ENCODE results near the gene GALNT9.

The GALNT9 gene

DNA sequence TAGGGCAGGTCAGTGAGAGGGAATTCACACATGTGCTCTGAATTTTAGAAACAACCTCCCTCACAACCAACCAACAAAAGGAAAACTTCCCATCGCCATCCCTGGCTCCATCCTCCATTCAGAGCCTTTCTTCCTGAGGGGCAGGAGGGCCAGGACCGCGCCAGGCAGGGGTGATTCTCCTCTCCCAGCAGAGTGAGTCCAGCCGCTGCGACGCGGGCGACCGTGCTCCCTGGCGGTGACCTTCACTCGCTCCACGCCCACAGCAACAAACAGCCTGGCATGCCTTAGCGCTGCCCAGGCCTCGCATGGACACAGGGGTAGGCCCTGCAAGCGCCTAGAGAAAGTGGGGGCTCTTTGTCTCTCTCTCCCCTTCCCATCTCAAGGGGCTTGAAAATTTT lies 3.7 kb downstream of the GALNT9 start:
- no peak for DNase-seq

GRCh38 chr12:132324841-132325732 lies 4.3 kb downstream of the GALNT9 start:
- no peak for DNase-seq

GRCh38 chr12:132324173-132324572 lies 5.2 kb downstream of the GALNT9 start:
- DNase-seq: no peak

DNA sequence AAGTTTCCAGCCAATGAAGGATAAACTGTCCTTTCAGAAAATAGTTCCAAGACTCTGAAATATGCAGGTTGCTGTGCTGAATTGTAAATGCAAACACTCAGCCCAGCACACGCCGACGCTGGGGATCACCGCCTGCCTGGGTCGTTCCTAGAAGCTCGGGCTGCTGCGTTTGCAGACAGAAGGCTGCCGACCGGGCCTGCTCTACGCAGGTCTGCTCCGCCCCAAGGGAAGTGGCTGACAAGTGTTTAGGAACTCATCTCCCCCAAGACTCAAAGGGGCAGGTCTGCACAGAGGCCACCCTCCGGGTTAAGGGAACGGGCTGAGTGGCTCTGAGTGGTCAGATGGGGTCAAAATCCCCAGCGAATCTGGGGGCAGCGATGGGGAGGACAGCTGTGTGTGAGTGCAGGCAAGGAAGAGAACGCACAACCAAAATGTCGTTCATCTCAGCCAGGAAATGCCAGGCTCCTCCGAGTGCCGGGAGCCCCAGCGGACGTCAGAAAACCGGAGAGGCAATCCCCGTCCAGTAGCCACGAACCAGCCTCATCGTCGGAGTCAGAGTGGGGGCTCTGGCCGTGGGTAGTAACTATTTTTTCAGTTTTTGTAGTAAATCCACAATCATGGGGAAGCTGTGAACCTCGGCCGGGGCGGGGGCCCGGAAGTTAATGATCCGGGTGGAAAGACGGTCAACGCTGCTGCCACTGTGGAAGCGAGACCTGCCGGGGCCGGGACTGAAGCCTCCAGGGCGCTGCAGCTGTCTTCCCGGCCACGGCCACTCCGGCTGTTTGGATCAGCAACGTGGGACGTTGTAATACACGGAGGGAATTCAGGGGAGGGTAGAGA lies 6.0 kb downstream of the GALNT9 start:
- no peak for DNase-seq

DNA sequence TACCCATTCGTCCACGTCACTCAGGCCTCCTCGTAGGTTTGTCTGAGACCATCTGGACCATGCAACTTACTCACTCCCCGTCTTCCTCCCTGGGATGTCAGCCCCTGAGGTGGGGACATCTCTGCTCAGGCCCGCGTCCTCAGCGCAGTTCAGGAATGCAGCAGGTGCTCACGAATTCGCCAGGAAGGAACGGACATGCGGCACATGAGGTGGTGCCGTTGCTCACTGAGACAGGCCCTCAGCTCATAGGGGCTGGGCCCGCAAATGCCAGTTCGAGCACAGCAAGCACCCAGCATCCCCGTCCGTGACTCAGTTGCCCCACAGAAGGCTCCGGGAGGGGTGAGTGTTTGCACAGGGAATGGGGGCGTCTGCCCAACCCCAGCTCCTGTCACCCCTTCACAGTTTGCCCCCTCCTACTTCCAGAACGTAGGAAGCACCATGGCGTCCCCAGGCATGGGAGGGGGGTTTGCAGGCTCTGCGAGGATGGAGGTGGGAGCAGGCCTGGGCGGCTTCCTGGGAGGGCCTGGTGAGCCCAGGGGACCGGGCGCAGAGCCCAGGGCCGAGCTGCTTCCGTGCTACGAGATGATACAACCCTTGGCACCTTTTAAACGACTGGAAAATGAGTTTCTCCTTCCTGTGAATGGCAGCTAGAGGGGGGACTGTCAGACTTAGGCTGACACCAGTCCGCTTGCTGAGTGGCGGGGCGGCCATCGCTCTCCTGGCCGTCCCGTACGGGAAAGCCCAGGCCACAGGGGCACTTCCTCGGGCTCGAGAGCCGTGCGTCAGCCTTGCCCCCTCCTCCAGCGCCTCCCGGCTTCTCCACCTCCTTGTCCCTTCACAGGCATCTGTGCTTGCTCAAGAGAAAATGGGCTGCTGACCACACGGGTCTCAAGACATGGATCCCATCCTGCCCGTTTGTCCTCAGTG lies 6.9 kb downstream of the GALNT9 start:
- no peak for DNase-seq

- DNase-seq: no peak
Observed at GRCh38 chr12:132321321-132322118, 7.9 kb downstream of the GALNT9 start.

DNA sequence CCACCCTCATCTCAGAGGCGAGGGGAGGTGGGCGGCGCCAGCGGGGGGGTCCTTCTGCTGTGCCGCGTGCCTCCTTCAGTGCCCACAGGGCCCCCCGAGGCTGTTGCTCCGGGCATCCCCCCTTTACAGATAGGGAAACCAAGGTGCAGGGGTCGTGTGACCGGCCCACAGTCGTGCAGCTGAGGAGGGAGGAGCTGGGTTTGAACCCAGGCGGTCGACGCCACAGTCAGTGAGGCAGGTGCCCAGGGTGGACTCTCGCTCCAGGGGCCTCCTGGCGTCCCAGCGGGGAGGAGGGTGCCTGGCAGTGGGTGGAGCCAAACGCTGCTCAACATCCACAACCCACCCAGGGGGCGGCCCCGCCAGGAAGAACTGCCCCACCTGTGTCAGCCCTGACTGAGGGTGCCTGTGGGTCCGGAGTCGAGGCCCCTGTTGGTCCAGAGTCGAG lies 8.6 kb downstream of the GALNT9 start:
- no peak for DNase-seq

DNA sequence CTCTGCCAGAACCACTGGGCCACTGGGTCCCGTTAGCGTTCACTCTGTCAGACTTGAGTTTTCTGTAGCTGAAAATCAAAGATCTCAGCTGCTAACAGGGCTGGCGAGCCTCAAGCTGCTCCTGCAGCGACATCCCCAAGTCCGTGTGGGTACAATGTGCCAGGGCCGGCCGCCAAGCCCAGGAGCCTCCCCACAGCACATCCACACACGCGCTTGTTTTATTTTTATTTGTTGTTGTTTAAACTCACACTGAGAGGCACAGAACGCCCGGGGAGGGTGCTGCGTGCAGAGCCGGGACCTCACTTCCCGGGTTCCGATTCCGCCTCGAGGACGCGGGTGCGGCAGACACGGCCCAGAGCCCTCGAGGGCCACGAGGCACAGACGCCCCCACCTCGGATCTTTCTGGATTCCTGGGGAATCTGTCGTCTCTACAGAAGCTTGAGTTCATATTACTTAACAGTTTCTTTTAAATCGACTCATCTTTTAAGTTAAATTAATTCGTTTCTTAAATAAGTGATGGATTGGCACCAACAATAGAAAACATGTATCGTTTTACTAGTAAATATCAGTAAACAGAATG lies 9.3 kb downstream of the GALNT9 start:
- no peak for DNase-seq

- DNase-seq: no peak
Observed at GRCh38 chr12:132319359-132319950, 9.9 kb downstream of the GALNT9 start.

GRCh38 chr12:132318618-132319033 lies 10.8 kb downstream of the GALNT9 start:
- DNase-seq: no peak

DNA sequence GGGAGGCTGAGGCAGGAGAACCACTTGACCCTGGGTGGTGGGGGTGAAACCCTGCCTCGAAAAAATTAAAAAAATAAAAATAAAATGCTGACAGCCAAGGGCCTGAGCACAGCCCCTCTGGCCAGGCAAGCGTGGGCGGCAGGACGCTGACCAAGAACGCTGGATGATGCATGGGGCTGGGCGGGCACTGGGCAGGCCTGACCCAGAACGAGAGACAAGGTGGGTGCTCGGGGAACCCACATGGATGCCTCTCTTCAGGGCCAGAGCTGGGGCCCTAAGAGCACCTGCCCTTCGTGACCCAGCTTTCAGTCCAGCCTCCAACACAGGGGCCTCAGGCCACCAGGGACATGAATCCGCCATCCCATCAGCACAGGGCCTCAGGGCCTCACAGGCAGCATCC lies 11.3 kb downstream of the GALNT9 start:
- DNase-seq: no peak

DNA sequence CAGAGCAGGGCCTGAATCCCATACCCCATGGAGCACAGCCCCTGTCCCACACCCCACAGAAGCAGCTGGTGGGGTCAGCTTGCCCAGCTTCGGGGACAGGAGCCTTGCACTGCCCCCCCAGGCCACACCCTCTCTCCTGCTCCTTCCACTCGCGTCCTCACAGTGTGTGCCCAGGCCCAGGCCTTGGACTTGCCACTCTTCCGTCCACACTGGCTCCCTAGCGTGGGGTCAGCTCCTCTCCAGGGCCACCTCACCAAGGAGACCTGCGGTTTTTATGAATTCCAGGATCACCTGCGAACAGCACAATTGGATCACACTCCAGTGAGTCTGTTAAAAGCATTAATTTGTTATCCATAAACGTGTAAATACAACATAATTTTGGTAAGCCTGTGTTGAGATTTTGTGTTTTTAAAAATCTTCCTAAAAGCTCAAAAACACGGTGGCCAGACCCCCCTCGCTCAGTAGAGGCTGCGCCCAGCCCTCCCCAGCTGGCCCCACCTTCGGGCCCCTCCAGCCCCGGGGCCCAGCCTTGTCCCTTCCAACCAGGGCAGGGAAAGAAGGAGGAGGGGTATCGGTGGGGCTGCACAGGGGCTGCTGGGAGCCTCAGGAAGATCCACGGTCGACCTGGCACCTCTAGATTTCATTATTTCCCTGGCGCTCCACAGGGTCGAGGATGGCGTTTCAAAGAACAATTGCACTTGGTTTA lies 12.0 kb downstream of the GALNT9 start:
- no peak for DNase-seq

DNA sequence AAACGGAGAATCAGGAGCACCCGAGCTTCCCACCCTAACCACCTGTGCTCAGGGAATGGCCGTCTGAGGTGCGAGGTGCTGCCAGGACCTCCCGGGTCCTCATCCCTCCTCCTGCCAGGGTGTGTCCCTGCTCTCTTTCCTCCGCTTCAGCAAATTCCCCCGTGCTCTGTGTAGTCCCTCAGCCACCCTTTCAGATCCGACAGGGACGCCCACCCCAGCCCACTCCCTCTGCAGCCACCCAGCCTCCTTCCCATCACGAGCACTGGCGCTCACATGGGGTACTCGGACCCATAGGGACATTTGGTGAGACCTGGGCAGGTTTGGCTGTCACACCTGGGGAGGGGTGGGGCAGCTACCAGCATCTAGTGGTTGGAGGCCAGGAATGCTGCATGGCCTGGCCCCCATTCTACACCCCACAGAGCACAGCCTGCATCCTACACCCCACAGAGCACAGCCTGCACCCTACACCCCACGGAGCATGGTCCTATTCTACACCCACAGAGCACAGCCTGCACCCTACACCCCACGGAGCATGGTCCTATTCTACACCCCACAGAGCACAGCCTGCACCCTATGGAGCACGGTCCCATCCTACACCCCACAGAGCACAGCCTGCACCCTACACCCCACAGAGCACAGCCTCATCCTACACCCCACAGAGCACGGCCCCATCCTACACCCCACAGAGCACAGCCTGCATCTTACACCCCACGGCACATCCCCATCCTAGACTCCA lies 12.7 kb downstream of the GALNT9 start:
- DNase-seq: no peak

GRCh38 chr12:132315951-132316350 lies 13.4 kb downstream of the GALNT9 start:
- DNase-seq: no peak

DNA sequence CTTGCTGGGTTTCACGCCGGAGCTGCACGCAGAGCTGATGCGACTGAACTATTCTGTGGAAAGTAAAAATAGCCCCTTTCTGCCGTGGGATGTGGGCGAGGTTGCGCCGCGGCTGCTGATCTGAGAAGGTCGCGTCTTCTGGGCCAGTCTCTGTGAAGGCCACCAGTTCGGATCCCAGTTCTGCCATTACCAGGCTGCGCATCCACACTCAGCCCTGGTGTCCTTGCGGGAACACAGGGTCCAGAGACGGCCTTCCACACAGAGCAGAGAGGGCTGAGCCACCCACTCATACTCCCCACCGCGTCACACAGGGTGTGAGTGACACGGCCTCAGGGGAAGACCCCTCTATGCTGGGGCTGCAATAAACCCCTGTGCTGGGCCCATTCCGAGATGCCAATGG lies 13.9 kb downstream of the GALNT9 start:
- no peak for DNase-seq

GRCh38 chr12:132314516-132315233 lies 14.7 kb downstream of the GALNT9 start:
- no peak for DNase-seq

DNA sequence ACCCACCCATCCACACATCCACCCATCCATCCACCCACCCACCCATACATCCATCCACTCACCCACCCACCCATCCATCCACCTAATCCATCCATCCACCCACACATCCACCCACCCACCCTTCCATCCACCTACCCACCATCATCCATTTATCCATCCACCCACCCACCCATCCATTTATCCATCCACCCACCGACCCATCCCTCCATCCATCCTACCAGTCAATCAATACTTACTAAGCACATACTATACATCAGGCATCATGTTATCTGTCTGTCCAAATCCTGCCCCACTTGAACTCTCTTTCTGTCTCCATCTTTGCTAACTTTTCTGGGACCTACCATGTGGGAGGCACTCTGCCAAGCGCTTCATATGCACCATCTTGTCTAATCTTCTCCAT lies 15.4 kb downstream of the GALNT9 start:
- no peak for DNase-seq

GRCh38 chr12:132313182-132313581 lies 16.2 kb downstream of the GALNT9 start:
- no peak for DNase-seq

GRCh38 chr12:132312516-132312915 lies 16.9 kb downstream of the GALNT9 start:
- DNase-seq: no peak

All from NCI-H2171 (cell line).